GM10266 (cell line): ENCODE measurements around the gene ACMSD.
A peak's percentile ranks its signal among the peaks of the same experiment; 100 is the strongest.
"Not testable (repeated sequence)": the region's sequence is repeated elsewhere in the genome, so short reads cannot be mapped to it uniquely, and the experiment has no call there.

Experiments used
- DNase-seq: peaks from one replicate; pipeline ENCODE4 v3.0.0; 2012; ENCODE audit errors: extremely low spot score
- CTCF ChIP-seq: IDR thresholded peaks from 2 replicates; pipeline ENCODE4 v1.5.1; 2012; ENCODE audit warnings: mild to moderate bottlenecking, low read depth; ENCODE audit not compliant: control insufficient read depth, insufficient read depth; ENCODE audit errors: missing control alignments

The ACMSD gene

GRCh38 chr2:134884435-134884834, 46.0 kb downstream of the ACMSD start:
- no peak for TF ChIP-seq CTCF
- DNase-seq = no peak

GRCh38 chr2:134892282-134893035, 54.0 kb downstream of the ACMSD start:
- TF ChIP-seq CTCF = no peak
- no peak for DNase-seq

- peak; percentile 12 for TF ChIP-seq CTCF
- DNase-seq = no peak
Observed at GRCh38 chr2:134897932-134898331, 59.5 kb downstream of the ACMSD start.

- TF ChIP-seq CTCF = no peak
- DNase-seq = no peak
Observed at GRCh38 chr2:134899204-134899603, 60.8 kb downstream of the ACMSD start.

DNA sequence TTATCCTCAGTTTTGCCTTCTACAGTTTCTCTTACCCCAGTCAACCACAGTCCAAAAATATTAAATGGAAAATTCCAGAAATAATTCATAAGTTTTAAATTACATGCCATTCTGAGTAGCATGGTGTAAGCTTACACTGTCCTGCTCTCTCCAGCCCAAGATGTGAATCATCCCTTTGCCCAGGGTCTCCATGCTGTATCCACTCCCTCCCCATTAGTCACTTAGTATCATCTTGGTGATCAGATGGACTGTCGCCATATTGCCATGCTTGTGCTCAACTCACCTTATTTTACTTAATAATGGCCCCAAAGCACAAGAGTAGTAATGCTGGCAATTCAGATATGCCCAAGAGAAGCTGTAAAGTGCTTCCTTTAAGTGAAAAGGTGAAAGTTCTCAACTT, 61.7 kb downstream of the ACMSD start:
- DNase-seq = no peak
- TF ChIP-seq CTCF = no peak

DNA sequence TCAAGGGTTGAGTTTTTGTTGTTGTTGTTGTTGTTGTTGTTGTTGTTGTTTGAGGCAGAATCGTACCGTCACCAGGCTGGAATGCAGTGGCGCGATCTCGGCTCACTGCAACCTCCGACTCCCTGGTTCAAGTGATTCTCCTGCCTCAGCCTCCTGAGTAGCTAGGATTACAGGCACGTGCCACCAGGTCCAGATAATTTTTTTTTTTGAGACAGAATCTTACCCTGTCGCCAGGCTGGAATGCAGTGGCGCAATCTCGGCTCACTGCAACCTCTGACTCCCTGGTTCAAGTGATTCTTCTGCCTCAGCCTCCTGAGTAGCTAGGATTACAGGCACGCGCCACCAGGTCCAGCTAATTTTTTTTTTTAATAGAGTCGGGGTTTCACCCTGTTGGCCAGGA, 65.3 kb downstream of the ACMSD start:
- not testable (repeated sequence) for DNase-seq

GRCh38 chr2:134905168-134905567, 66.8 kb downstream of the ACMSD start:
- no peak for TF ChIP-seq CTCF
- DNase-seq = no peak

DNA sequence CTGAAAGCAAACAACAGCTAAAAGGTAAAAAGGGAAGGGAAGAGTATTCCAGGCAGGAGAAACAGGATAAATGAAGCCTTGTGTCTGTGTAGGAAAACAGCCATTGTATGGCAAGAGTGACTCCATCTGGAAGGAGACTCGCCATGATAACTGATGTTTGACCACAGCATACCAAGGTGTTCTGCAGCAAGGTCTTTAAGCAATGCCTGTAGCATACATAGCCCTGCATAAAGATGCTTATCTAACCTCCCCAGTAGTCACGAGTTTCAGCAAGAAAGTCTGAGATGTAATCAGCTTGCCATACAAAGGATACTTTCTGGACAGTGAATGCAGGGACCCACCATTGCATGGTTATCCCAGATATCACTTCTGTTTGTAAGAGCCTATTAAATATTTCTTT, 68.3 kb downstream of the ACMSD start:
- no peak for TF ChIP-seq CTCF
- DNase-seq = no peak

DNA sequence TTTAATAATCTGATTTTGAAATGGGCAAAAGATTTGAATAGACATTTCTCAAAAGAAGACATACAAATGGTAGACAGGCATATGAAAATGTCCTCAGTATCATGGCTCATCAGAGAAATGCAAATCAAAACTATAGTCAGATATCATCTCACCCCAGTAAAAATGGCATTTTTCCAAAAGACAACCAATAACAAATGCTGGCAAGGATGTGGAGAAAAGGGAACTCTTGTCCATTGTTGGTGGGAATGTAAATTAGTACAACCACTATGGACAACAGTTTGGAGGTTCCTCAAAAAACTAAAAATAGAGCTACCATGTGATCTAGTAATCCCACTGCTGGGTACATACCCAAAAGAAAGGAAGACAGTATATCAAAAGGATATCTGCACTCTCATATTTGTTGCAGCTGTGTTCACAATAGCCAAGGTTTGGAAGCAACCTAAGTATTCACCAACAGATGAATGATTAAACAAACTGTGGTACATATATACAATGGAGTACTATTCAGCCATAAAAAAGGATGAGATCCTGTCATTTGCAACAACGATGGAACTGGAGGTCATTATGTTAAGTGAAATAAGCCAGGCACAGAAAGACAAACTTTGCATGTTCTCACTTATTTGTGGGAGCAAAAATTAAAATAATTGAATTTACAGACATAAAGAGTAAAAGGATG, 69.2 kb downstream of the ACMSD start:
- DNase-seq = not testable (repeated sequence)
